ENCODE measurements around the gene EYS.
"Not testable (repeated sequence)": the region's sequence is repeated elsewhere in the genome, so short reads cannot be mapped to it uniquely, and the experiment has no call there.

EYS gene

GRCh38 chr6:65452333-65452732 is 254.7 kb downstream of the EYS start:
- no peak for DNase-seq (ENCODE audit: low spot score)

- no peak for DNase-seq (ENCODE audit: low spot score)
Measured at GRCh38 chr6:65450451-65450850, 256.6 kb downstream of the EYS start.

GRCh38 chr6:65449926-65450325 is 257.1 kb downstream of the EYS start:
- no peak for DNase-seq (ENCODE audit: low spot score)

GRCh38 chr6:65448866-65449265 is 258.2 kb downstream of the EYS start:
- no peak for DNase-seq (ENCODE audit: low spot score)

GRCh38 chr6:65436281-65436680 is 270.7 kb downstream of the EYS start:
- DNase-seq (ENCODE audit: low spot score), result no peak

- no peak for DNase-seq (ENCODE audit: low spot score)
Measured at GRCh38 chr6:65416621-65417020, 290.4 kb downstream of the EYS start.

- no peak for DNase-seq (ENCODE audit: low spot score)
Measured at GRCh38 chr6:65410309-65410708, 296.7 kb downstream of the EYS start.

GRCh38 chr6:65402564-65402963 is 304.5 kb downstream of the EYS start:
- DNase-seq (ENCODE audit: low spot score), result no peak

GRCh38 chr6:65399355-65400084 is 307.5 kb downstream of the EYS start:
- no peak for DNase-seq (ENCODE audit: low spot score)

GRCh38 chr6:65398851-65399250 is 308.2 kb downstream of the EYS start:
- DNase-seq (ENCODE audit: low spot score), result no peak

- DNase-seq (ENCODE audit: low spot score), result no peak
Measured at GRCh38 chr6:65350530-65350929, 356.5 kb downstream of the EYS start.

- DNase-seq (ENCODE audit: low spot score), result not testable (repeated sequence)
Measured at GRCh38 chr6:65302655-65303054, 404.4 kb downstream of the EYS start.

- DNase-seq (ENCODE audit: low spot score), result no peak
Measured at GRCh38 chr6:65299236-65299635, 407.8 kb downstream of the EYS start.

- DNase-seq (ENCODE audit: low spot score), result no peak
Measured at GRCh38 chr6:65295812-65296211, 411.2 kb downstream of the EYS start.

GRCh38 chr6:65289491-65289890 is 417.5 kb downstream of the EYS start:
- DNase-seq (ENCODE audit: low spot score), result no peak

GRCh38 chr6:65285275-65285674 is 421.8 kb downstream of the EYS start:
- no peak for DNase-seq (ENCODE audit: low spot score)

GRCh38 chr6:65280060-65280459 is 427.0 kb downstream of the EYS start:
- DNase-seq (ENCODE audit: low spot score), result no peak

GRCh38 chr6:65262241-65262640 is 444.8 kb downstream of the EYS start:
- no peak for DNase-seq (ENCODE audit: low spot score)

- DNase-seq (ENCODE audit: low spot score), result no peak
Measured at GRCh38 chr6:65259982-65260381, 447.0 kb downstream of the EYS start.

- DNase-seq (ENCODE audit: low spot score), result no peak
Measured at GRCh38 chr6:65259059-65259458, 448.0 kb downstream of the EYS start.

- DNase-seq (ENCODE audit: low spot score), result no peak
Measured at GRCh38 chr6:65253041-65253440, 454.0 kb downstream of the EYS start.

- DNase-seq (ENCODE audit: low spot score), result no peak
Measured at GRCh38 chr6:65248101-65248610, 458.9 kb downstream of the EYS start.

- no peak for DNase-seq (ENCODE audit: low spot score)
Measured at GRCh38 chr6:65231616-65232015, 475.4 kb downstream of the EYS start.

- no peak for DNase-seq (ENCODE audit: low spot score)
Measured at GRCh38 chr6:65229825-65230224, 477.2 kb downstream of the EYS start.

Measured in GM03348 (cell line).